Hepatic stellate cell (primary cell): ENCODE data around the gene KMT2C.
A peak's percentile ranks its signal among the peaks of the same experiment; 100 is the strongest.
"Not testable (repeated sequence)": the region's sequence is repeated elsewhere in the genome, so short reads cannot be mapped to it uniquely, and the experiment has no call there.

Experiments
- DNase-seq: peaks from one replicate; pipeline ENCODE4 v3.0.0; 2011; ENCODE audit warnings: low spot score

Gene KMT2C

DNA sequence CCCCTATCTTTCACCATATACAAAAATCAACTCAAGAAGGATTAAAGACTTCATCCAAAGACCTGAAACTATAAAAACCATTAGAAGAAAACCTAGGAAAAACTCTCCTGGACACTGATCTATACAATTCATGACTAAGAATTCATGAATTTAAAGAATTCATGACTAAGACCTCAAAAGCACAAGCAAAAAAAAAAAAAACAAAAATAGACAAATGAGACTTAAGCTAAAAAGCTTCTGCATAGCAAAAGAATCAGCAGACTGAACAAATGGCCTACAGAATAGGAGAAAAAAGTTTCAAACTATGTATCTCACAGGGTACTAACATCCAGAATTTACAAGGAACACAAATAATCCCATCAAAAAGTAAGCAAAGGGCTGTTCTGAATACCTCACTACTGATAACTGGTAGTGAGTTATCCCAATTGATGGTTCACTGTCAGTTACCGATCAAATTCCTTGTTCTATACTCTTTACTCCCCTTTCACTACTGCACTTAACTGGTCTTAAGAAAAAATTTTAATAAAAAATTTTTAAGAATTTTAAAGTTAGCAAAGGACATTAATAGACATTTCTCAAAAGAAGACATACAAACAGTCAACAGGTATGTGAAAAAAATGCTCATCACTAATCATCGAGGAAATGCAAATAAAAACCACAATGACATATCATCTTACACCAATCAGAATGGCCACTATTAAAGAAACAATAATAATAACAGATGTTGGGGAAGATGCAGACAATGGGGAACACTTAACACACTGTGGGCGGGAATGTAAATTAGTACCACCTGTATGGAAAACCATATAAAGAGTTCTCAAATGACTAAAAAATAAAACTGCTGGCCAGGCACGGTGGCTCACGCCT lies 33.2 kb downstream of the KMT2C start:
- no peak for DNase-seq

DNA sequence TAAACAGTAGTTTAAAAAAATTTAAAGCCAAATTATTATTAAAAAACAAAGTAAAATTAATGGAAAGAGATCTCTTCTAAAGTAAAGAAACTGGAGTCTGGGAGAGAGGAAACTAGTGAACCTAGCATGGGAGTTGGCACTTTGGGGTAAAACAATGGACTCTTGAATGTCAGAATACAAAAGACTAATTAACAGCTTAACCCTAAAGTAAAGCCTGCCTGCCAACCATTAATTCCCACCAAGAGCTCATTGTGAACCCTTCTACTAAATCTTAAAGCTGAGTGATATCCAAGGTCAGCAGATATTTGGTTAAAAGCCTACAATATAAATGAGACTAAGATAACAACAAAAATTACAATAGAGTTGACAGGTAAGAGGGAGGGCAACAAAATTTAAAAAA lies 36.5 kb downstream of the KMT2C start:
- no peak for DNase-seq

DNA sequence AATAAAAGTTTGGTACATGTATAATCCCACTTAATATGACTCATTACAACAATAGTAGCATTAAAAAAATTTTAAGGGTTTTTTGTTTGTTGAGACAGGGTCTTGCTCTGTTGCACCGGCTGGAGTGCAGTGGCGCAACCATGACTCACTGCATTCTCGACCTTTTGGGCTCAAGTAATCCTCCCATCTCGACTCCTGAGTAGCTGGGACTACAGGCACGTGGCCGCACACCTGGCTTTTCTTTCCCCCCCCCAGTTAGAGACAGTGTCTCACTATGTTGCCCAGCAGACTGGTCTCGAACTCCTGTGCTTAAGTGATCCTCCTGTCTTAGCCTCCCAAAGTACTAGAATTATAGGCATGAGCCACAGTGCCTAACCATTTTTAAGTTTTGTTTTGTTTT lies 40.7 kb downstream of the KMT2C start:
- DNase-seq, result peak; percentile 16

DNA sequence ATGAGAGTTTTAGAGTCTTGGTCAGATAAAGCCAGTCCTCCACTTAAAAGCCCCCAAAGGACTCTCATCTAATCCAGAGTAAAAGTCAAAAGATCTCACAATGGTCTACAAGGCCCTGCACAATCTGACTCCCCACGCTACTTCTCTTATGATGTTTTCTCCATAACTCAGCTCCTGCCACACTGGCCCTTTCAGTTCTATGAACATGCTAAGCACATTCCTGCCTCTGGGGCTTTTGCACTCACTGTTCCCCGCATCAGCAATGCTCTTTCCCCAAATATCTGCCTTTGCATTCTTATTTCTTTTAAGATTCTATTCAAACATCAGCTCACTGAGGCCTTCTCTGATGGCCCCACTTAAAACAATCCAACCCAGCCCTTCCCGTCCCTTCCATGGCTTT lies 41.6 kb downstream of the KMT2C start:
- not testable (repeated sequence) for DNase-seq

DNA sequence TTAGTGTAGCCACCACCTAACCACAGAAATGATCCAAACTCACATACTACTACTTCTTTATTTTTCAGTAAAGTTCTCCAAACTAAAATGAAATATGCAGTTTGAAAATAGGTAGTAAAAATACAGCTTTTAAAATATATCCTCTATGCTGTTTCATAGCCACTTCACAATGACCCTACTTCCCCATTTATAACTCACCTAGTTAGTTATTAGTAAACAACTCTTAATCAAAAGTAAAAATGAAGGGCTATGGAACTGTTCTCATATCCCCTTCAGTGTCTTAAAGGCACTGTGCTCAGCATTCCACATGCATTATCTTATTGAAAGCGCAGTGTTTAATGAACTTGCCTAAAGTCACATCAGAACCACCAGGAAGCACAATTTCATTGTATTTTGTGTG lies 43.5 kb downstream of the KMT2C start:
- no peak for DNase-seq

DNA sequence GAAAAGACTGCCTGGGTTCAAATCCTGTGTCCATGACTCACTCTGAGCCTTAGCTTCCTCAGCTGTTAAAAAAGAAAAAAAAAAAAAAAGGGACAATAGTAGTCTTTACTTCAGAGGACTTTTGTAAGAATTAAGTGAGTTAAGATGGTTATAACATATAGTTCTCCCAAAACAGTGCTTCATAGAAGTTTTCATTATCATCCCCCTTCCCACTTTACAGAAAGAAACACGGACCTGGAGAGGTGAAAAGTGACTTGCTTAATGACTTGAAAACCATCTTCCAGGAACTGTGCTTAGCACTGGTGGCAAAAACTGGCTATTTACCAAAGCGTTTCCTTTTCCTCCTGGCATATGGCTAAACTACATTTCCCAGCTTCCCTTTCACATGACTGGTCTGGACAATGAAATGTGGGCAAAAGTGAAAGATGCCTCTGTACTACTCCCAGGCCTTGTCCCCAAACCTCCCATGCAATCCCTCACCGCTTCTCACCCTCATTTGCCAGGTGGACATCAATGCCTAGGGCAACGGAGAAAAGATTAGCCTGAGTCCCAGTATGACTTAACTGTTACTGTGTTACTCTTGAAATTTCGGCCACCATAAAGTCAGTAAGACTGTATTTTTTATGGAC lies 49.6 kb downstream of the KMT2C start:
- DNase-seq, result not testable (repeated sequence)

DNA sequence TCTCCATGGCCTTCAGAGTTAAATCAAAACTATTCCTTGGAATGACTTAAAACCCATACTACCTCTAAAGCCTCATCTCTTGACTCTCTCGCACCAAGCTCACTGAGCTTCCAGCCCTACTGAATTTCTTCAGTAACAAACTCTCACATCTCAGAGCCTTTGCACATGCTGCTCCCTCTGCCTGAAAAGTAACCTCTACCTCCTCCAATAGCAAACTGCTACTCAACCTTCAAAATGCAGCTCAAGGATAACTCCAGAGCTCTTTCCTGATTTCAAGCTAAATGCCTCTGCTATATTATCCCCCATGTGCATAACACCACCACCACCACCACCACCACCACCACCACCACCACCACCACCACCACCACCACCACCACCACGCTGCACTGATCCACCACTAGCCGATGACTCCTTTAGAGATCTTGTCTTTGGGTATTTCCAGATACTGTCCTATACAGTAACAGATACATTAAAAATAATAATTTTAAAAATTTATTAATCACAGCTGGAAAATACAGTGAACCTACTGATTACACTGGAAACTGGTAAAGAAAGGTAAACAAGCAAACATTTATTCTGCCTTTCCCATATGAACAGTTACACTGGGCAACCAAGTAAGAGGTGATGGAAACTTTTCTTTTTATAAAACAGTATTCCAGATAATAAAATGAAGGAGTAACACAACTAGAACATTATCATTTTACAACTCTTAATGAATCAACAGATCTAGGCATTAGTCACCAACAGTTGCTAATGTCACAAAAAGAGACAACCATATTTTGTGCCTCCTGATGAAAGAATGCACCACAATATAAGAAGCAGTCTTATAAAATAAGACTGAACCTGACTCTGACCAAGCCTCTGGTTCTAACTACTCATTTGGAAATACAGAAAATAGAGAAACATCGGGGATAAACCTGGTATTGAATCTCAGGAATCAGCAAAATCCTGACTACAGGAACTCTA lies 51.3 kb downstream of the KMT2C start:
- DNase-seq, result not testable (repeated sequence)

DNA sequence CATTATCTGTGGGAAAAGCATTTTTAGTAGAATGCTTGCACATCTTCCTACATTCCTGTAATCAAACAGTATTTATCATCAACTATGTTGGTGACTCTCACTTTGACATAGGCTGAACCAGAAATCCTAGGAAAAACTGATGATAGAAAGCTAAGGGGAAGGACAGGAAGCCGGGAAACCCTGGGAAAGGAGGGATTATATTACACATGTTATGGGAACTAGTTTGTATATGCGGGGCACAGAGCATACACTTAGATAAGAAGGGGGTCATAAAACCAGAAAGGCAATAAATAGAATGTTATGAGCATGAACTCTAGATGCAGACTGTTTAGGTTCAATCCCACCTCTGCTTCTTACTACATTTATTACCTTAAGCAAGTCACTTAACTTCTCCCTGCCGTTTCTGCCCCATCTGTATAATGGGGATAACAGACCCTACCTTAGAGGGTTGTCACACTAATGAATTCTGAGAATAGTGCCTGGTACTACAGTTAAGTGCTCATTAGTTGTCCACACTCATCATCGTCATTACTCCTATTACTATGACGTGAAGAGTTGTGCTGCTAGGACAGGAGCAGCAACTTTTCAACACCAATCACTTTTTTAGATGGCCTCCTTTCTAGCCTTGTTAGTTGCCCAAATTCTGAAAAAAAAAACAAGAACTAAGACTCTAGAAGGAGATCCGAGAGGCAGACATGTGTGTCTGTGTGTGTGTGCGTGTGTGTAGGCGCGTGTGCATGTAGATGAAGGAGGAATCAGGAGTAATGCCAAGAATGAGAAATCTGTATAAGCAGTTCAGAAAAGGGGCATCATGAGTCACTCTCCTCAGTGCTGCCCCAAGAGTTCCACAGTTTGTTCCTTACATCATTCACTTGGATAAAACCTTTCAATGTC lies 52.2 kb downstream of the KMT2C start:
- no peak for DNase-seq

DNA sequence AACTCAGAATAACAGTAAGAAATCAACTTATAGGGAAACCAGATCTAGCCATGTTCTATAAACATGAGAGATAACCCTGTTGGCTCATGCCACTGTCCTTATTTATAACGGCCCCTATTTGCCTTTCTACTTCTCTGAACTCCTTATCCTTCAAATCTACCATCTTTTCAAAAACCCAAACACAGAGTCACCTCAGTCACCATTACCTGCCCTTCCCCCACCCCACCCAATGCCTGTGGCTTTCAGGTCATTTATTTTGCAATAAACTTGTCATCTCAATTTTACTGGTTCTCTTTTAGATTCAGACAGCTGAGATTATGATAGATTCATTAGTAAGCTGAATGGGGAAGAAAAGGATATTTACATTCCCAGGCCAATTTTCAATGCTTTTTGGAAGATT lies 53.6 kb downstream of the KMT2C start:
- DNase-seq, result no peak

DNA sequence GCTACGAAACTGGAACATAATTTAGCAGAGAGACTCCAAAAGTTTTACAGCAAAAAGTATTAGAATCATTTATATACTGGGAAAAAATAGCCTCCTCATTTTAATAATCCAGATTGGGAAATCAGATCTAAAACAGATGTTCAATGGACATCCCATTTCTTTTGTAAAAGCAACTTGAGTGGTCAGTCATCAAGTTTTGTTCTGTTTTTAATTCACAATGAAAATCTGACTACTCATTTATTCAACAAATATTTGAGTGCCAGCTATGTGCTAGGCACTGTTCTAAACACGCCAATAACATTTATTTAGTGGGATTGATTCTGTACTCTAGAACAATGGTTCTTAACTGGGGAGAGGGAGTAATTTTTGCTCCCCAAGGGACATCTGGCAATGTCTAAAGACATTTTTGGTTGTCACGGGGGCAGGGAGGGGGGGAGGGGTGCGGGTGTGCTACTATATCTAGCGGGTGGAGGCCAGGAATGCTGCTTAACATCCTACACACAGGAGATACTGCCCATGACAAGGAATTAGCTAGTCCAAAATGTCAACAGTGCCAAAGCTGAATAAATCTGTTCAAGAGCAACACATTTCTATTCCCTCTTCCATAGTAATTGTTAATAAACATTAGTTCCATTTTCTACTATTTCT lies 54.7 kb downstream of the KMT2C start:
- DNase-seq, result not testable (repeated sequence)

DNA sequence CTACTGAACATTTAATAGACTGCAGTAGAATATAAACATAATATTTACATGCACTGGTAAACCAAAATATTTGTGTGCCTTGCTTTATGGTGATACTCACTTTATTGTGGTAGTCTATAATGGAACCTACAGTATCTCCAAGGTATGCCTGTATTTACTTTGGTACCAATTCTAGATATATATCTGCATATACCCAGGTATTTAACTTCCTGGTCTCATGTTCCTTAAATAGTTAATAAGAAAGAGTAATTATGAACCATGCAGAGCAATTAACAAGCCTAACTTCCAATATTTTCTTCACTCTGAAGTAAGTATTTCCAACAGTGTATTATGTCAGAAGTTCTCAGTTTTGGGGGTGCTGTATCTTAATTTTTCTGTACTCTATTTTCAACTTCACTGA lies 57.3 kb downstream of the KMT2C start:
- not testable (repeated sequence) for DNase-seq

DNA sequence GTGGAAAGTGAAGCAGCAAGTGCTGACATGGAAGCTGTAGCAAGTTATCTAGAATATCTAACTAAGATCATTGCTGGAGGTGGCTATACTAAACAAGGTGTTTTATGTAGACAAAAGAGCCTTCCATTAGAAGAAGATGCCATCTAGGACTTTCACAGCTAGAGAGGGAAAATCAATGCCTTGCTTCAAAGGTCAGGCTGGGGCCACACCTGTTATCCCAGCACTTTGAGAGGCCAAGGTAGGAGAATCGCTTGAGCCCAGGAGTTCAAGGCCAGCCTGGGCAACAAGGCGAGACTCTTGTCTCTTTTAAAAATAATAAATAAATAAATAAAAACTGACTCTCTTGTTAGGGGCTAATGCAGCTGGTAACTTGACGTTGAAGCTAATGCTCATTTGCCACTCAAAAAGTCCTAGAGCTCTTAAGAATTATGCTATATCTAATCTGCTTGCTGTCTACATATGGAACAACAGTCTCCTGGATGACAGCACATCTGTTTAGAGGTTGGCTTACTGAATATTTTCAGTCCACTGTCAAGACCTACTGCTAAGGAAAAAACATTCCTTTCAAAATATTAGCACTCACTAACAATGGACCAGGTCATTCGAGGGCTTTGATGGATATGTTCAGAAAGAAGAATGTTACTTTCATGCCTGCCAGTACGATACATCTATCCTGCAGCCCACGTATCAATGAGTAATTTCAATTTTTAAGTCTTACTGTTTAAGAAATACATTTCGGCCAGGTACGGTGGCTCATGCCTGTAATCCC lies 58.9 kb downstream of the KMT2C start:
- not testable (repeated sequence) for DNase-seq

DNA sequence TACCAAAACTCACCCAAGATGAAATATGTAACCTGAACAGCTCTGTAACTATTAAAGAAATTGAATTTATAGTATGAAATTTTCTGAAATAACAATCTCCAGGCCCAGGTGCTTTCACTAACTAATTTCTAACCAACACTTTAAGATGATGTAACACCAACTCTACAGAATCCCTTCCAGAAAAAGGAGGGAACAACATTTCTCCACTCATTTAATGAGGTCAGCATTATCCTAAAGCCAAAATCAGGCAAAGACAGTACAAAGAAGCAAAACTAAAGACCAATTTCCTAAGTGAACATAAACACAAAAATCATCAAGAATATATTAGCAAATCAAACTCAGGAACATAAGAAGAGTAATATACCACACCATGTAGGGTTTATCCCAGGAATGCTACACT lies 65.5 kb downstream of the KMT2C start:
- no peak for DNase-seq

DNA sequence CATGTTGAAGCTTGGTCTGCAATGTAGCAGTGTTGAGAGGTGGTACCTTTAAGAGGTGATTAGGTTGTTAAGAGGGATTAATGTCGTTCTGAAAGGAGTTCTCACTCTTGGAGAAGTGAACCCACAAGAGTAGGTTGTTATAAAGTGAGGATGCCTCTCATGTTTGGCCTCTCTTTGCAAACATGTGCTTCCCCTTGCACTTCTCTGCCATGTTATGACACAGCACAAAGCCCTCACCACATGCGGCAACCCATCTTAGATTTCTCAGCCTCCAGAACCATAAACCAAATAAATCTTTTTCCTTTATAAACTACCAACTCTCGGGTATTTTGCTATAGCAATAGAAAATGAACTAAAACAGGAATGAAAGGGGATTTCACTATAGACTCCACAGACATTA lies 66.3 kb downstream of the KMT2C start:
- DNase-seq, result no peak

DNA sequence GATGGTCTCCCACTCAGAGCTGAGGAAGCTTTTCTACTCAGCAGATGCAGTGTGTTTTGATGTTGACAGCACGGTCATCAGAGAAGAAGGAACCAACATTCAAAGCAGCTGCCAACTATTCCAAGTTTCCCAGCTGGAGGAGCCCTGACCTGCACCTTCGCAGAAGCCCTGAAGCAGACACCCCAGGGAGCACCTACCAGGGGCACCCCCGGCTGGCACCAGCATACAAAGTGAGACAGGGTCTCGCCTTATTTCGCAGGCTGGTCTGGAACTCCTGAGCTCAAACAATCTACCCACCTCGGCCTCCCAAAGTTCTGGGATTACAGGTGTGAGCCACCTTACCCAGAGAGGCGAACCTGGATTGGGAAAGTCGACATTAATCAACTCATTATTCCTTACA lies 68.6 kb downstream of the KMT2C start:
- no peak for DNase-seq

DNA sequence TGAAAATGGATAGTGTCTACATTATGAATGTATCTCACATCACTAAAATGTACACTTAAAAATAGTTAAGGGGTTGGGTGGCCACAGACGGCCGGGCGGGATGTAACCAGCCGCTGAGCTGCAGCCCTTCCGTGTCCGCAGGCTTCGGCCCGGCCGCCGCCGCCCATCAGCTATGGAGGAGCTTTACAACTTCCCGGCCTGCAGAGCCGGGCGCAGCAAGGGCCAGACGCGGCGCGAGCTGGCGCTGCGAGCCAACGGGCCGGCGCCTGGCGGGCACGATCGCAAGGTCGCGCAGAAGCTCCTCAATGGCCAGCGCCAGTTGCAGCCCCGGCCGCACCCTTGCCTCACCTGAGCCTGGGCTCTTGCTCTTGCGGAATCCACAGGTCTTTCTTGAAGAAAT lies 69.1 kb downstream of the KMT2C start:
- DNase-seq, result peak; percentile 13

DNA sequence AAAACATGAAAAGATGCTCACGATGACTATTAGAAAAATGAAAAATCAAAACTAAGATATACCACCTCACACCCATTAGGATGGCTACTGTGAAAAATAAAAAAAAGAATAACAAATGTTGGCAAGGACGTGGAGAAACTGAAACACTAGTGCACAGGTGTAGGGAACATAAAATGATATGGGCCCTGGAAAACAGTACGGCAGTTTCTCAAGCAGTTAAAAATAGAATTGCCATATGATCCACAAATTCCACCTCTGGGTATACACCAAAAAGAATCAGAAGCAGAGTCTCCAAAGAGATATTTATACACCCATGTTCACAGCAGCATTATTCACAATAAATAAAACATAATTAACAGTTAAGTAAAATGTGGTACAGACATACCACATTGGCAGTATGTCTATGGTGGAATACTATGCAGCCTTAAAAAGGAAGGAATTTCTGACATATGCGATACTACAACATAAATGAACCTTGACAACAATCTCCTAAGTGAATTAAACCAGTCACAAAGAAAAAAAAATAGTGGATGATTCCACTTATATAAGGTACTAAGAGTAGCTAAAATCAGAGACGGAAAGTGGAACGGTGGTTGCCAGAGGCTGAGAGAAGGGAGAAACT lies 69.7 kb downstream of the KMT2C start:
- no peak for DNase-seq

DNA sequence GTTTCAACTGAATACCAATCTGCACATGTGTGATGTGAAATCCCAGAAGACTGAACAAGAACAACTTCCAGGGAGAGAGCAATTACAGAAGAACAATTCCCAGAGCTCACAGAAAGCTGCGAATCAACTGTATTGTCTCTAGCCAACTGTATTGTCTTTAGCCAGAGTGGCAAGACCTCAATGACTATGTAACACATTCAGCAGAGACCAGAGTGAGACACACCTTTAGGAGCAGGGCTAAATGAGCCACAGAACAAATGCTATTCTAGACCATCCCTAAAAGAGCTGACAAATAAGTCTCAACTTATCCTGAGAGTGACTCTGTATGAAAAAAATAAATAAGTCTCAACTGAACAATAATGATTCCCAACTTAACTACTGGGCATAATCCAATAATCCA lies 72.0 kb downstream of the KMT2C start:
- no peak for DNase-seq

DNA sequence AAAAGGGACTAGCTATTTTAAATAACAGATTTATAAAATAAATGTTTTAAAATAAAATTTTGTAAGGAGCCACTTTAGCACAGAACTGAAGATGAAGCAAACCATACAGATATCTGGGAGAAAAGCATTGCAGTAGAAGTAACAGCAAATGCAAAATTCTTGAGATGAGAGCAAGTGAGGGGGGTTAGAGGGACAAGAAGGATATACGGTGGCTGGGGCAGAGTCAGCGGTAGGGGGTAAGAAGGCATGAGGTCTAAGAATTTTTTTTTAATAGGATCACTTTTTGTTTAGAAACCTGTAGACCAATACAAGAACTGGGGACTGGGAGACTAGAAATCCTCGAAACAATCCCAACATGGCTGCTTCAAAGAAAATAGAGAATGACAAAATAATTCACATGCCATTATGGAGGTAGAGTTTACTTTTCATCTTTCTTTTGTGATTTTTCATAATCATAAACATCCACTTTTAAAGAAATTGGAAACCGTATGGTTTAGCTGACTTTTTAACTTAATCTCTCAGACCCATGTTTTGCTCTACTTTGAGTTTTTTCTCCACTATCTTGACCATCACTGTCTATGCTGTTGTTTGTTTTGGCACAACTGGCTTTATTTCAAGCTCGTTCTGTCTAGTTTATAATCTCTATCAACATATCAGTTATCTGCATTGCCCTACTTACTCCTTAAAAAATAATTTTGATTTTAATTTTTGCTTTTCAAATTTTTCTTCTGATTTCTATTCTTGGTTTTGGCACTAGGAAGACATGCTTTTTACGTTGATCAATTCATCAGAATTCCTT lies 73.5 kb downstream of the KMT2C start:
- no peak for DNase-seq
